GM18502 (cell line): Measurements from ENCODE around the gene LIMA1.
"Not testable (repeated sequence)": the region's sequence is repeated elsewhere in the genome, so short reads cannot be mapped to it uniquely, and the experiment has no call there.

Experiments
- ATAC-seq: cut with Tn5 transposase; IDR thresholded peaks from one replicate; pipeline ENCODE4 v1.9.1; 2021; ENCODE audit warnings: mild to moderate bottlenecking; ENCODE audit not compliant: unreplicated experiment, poor library complexity

LIMA1 gene

DNA sequence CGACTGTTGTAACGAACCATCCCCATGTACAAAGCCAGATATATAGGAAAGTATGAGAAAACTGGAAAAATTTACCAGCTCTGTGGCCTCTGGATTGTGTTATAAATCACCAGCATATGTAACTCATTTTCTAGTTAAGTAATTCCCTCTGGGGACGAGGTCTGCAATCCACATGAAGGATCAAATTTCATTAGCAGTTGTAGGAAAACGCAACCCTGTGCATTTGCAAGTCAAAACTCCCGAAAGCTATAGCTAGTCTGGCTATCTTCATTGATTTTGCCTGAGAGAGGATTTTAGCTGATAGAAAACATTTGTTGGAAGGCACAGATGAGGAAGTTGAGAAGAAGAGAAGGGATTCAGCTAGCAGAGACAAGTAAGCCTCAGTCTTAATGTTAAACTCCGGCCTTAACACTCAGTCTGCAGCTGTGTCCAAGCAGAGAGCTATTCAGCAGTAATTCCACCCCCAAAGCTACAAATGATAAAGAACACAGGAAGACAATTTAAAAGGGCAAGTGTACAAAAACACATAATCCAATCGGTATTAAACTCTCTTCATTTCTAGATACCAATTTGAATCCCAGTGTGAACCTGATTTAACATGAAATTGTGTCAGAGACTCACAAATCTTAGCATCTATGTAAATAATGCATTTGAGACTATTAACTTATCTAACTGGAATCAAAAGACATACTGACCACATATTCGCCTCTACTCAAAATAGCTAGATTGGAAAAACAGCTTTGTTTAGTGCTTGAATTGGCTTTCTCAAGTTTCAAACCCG is 61.9 kb downstream of the LIMA1 start:
- no peak for ATAC-seq

DNA sequence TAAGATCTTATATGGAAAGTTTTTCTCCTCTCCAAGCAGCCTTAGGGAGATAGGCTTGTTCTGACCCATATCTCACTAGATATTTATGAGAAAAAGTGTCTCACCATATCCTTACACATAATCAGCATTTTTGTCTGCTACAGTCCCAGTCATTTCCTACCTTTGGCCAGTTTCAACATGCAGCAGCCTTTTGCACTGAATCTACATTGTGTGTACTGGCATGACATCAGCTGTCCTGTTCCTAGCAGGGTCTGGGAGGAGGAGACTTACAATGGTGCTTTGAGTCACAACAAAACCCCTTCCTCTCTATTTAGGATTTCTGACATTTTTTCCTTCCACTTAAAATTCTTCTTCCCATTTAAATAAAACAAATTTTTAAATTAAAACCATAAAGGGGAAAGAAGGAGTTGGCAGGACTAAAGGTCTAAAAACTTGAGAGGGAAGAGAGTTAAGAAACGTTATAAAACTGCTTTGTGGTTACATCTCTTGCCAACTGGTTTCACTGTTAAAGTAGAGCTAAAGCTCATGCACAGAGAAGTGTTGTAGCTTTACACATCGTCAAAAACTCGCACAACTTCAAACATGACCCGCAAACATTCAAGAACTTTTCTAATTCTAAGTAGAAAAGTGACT is 62.8 kb downstream of the LIMA1 start:
- ATAC-seq = peak; percentile 55

DNA sequence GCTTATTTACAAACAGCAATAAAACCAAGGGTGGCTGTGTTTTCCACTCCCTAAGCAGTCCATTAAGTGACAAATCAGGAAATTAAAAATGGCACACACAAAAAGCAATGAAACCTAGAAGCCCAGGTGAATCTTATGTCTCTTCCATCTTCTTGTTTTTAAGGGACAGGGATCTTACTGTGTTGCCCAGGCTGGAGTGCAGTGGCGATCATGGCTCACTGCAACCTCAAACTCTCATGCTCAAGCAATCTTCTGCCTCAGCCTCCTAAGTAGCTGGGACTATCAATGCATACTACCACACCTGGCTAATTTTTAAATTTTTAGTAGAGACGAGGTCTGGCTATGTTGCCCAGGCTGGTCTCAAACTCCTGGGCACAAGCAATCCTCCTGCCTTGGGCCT is 63.8 kb downstream of the LIMA1 start:
- no peak for ATAC-seq

DNA sequence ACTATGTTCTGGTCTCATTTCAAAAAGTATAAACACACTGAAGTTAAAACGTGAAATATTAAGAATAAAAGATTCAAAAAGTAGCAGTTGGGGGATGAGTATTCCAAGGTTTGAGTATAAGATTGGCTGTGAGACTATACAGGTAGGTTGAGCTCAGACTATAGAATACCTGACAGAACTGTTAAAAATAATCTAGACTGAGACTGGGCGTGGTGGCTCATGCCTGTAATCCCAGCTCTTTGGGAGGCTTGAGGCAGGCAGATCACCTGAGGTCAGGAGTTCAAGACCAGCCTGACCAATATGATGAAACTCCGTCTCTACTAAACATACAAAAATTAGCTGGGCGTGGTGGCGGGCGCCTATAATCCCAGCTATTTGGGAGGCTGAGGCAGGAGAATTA is 64.3 kb downstream of the LIMA1 start:
- ATAC-seq = not testable (repeated sequence)

DNA sequence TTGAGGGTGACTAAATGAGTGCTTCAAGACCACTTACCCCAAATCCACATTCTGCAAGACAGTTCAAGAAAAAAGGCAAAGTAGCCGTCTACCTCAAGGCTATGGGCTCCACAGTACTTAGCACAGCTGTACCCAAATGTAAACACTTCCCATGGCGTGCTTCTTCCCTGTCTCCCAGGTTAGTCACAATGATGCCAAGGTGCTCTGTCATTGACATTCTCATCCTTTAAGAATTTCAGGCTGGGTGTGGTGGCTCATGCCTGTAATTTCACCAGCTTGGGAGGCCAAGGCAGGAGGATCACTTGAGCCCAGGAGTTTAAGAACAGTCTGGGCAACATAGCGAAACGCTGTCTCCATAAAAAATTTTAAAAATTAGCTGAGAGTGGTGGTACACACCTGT is 64.9 kb downstream of the LIMA1 start:
- no peak for ATAC-seq

DNA sequence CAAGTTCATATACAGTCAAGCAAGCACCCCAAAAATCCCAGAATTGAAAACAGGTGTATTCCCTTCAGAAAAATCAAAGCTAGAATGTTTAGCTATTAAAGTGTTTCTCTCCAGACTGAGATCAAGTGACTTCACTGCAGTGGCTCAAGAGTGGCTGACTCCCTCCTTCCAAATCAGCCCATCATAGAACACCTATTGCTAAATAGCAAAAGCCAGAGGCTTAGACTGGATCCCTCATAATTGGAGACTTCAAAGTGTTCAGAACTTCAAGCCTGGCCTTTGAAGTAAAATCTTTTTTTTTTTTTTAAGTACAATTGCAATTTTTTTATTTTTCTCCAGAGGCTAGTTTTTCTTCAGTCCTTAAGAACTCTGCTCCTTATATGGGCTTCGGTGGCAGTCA is 66.1 kb downstream of the LIMA1 start:
- ATAC-seq = no peak

DNA sequence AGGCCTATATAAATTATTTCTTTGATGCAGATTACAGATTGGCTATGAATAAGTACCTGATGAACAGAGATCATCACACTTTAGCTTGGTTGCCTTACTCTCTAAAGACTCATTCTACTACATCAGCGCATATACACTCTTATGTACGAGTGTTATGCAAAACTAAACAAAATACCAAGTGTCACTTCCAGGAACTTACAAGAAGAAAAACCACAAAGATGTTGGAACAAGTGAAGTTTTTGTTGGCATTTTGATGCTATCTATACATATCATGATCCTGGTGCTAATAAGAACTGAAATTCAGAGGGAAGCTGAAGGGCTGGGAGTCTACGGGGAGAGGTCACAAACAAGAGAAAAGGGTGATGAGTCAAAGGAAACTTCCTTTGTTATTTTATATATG is 68.3 kb downstream of the LIMA1 start:
- no peak for ATAC-seq

DNA sequence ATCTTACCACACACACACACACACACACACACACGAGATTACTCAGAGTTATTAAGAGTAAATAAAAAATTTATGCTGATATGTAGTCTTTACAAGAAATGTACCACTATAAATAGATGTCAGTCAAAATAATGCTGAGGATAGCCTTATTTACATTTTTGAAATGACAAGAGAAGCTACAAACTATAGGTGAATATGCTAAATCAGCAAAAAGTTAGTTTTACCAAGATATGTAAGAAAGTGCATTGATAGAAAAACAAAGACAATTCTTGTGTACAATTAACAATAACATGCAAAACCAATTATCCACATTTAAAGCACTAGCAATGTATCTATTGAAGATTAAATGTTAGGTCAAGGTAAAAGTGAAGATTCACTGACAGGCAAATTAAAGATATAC is 69.3 kb downstream of the LIMA1 start:
- no peak for ATAC-seq

DNA sequence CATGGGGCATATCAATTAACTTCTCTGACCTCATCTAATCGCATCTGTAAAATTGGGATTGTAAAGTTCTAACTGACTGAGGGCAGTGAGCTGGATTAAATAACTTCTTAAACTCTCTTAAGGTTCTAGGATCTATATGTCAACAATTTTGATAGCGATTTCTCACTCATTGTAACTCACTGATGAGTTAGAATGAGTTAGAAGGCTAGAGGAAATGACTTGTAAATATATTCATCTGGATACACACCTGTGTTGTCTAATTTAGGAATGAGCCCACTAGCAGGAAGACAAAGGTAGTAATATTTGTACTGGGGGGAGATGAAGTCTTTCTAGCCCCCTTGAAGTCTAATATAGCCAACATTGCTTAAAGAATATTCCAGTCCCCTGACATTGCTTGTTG is 69.9 kb downstream of the LIMA1 start:
- ATAC-seq = no peak

DNA sequence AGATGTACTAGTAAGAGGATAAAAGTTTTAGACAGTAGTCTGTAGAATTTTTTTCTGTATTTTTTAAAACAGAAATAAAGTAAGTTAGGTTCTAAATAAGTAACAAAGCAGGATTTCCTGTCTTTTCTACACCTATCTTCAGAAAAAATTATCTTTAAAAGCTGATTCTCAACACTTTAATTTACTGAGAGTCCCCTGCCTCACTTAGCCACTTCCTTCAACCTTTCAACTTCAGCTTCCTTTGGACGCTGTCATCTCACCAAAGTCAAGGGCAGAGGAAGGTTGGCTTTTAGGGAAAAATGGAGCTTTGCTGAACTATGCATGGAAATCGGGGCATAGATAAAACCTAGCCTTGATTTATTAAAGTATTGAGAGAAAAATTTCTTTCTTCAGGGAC is 71.3 kb downstream of the LIMA1 start:
- no peak for ATAC-seq

DNA sequence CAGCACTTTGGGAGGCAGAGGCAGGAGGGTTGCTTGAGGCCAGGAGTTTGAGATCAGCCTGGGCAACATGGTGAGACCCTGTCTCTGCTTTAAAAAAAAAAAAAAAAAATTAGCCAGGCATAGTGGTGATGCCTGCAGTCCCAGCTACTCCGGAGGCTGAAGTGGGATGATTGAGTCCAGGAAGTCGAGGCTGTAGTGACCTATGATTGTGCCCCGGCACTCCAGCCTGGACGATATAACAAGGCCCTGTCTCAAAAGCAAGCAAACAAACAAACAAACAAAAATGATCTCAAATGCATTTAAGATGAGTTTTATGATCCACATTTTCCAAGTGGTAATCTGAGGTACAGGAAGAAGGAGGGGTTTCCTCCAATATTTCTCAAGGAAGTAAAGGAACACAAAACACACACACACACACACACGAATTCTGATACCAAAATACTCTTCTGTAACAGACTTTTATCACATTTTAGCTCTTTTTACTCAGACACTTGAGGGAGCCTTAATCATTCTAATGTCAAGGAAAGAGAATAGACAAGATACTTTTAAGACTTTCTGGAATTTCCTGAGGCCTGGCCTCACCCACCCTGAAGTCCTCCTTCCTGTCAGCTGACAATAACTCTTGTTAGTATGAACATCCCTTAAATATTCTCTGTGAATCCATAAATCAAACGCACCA is 71.8 kb downstream of the LIMA1 start:
- ATAC-seq = no peak

DNA sequence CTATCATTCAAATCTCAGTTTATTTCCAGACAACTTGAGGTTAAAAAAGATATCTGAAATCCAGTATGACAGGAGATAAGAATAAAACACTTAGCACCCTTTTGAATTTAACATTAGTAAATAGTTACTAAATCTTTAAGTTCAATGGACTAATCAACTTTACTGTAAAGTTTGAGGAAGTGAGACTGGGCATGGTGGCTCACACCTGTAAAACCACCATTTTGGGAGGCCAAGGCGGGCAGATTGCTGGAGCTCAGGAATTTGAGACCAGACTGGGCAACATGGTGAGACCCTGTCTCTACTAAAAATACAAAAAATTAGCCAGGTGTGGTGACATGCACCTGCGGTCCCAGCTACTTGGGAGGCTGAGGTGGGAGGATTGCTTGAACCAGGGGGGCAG is 75.9 kb downstream of the LIMA1 start:
- ATAC-seq = no peak

DNA sequence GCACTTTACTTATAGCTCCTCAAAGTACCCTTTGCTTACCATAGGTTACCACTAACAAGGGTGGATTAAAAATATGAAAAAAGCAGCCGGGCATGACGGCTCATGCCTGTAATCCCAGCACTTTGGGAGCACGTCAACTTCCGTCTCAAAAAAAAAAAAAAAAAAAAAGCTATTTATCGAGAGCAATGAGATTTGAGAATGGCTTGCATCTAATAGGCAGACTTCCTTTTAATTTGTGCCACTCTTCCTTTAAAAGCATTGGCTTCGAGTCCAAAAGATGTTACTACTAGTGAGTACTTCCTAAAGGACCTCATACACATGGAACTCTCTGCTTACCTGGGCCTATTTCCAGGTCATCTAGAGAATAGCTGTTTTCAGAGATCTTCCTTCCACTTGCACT is 77.7 kb downstream of the LIMA1 start:
- no peak for ATAC-seq

DNA sequence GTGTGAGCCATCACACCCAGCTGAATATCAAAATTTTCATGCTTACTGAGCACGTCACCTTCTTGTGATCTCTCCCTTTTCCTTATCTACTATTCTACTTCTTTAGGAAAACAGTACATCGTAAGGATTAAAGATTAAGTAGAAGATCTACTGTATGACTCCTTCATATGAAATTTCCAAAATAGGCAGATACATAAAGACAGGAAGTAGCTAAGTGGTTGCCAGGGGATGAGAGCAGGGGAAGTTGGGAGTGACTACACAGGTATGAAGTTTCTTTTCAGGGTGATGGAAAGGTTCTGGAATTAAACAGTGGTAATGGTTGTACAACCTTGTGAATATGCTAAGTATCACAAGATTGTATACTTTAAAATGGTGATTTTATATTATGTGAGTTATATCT is 79.6 kb downstream of the LIMA1 start:
- no peak for ATAC-seq

DNA sequence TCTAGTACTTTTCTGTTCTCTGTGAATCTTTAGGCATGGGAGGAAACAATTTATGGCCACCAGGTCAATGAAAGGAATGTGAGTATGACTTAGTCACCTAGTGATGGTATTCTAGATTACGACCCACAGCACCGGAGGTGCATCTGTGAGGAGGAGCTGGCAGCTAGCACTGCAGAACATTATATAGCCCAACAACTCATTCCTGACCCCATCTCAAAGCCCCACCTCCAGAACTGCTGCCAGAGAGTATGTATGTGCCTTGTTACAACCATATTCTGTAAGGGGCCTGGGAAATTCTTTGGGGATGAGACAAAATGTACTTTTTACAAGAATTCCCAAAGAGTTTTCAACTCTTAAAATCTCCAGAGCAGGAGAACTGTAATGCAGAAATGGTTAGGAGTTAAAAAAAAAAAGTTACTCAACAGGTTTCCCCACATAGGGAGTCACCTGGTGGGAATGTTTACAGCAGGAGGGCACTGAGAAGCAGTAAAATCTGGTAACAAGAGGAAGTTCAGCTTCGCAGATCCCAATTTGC is 81.3 kb downstream of the LIMA1 start:
- ATAC-seq = no peak

DNA sequence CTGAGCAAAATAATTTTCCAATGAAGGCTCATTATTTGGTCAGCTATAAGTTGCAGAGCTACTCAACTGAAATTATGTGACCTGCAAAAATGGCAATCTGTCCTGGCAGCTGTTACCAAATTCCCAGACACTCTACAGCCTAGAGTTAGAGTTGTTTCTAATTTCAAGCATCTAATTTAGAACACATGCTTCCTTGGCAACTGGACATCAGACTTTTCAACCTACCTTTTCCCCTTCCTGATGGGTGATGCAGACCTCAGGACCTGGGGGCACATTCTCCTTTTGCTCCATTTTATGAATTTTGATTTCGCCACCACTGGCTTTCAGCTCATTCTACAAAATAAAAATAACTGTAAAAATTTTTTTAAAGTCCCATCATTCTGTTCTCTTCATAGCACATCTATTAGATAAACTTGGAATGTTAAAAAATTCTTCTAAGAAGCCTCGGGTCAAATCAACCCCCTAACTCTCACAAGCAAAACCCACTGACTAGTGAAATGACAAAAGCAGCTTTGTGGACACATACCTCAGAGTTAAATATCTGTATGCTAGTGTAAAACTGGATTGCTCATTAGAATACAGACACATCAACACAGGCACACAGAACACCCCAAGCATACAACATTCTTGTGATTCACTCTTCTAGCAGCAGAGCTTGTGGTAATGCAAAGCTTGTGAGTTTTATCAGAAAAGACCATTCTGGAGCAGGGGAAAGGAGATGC is 82.6 kb downstream of the LIMA1 start:
- no peak for ATAC-seq

DNA sequence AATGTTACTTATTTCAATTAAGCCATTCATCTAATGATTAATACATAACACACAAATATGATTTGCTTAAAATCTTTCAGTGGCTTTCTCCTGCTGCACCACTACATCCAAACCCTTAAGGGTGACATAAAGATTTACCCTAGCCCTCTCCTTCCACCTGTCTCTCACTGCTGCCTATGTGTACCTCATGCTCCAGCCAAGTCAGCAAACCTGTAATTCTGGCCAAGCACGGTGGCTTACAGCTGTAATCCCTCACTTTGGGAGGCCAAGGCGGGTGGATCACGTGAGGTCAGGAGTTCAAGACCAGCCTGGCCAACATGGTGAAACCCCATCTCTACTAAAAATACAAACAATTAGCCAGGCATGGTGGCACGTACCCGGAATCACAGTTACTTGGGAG is 84.5 kb downstream of the LIMA1 start:
- no peak for ATAC-seq

DNA sequence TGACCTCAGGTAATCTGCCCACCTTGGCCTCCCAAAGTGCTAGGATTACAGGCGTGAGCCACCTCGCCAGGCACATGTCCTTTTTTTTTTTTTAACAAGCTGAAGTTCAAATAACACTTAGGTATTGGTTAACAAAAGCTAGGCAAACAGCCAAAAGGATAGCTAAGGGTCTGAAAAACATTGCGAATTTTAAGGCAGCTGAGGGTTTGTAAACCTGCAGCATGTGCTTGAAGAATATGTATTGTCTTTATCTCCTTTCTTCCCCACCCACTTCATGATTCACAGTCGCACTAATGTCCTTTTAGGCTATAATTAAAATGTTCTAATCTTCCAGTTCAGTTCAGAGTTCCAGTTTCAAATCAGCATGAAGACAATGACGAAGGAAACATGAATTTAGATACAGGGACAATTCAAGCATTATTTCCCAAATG is 86.0 kb downstream of the LIMA1 start:
- no peak for ATAC-seq

DNA sequence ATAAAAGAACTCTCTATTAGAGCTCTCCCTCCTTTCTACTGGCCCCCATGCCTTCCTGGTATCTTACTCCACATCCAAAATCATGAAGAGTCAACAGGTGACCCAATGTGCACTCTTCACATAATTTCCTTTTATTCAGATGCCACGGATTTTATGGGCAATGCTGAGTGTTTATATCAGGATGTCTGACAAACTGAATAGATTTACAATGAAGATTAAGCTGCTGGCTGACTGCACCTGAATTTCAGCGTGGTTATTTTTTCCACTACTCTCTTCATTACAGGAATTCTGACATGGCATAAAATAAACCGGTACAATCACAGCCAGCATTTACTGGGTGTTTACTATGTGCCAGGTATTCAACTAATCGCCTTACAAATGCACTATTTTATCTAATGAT is 86.8 kb downstream of the LIMA1 start:
- no peak for ATAC-seq

DNA sequence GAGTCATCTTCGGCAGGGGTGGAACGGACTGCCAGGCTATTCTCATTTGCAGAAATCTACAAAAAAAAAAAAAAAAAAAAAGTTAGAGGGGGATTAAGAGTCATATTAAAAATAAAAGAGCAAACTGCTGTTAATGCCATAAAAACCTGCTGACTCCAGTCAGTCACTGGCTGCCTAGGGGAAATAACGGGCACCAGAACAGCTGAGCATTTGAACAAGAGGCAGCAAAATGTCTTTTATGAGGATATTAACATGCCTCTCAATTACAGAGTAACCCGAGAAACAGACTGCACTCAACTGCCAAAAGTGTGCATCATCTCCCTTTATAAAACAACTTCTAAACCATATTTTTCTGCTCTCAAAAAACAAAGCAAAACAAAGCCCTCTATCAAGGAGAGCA is 87.5 kb downstream of the LIMA1 start:
- no peak for ATAC-seq

DNA sequence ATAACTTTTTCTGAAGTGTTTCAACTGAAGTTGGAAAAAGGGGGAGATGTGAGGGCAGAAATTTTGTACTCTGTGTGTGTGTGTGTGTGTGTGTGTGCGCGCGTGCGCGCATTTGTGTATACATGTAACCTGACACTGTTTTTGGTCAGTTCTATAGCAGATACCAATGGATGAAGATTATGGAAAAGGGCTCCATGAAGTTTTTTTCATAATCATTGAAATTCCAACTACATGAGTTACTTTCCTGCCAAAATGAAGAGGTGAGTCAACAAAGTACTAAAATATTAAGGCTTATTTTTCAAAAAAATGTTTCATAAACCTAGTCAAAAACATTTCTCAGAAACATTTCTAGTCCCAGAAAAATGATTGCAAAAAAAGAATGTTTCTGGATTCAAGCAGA is 90.4 kb downstream of the LIMA1 start:
- no peak for ATAC-seq
